22Rv1 (cell line): ENCODE results near the gene OR5I1.
A peak's percentile ranks its signal among the peaks of the same experiment; 100 is the strongest.
"Not testable (repeated sequence)": the region's sequence is repeated elsewhere in the genome, so short reads cannot be mapped to it uniquely, and the experiment has no call there.

ENCODE experiments used
- H3K27ac ChIP-seq: fragments of 450-650 bp; 2 replicates; pipeline ENCODE4 v1.5.1; 2017
- ZFX ChIP-seq: fragments of 450-650 bp; IDR thresholded peaks from 2 replicates; pipeline ENCODE4 v1.6.1; 2017; ENCODE audit warnings: antibody characterized with exemption, borderline replicate concordance
- TF ChIP-seq, protein P1 (sequence below): fragments of 450-650 bp; IDR thresholded peaks from 2 replicates; pipeline ENCODE4 v1.5.1; 2017; ENCODE audit warnings: mild to moderate bottlenecking

OR5I1 gene

GRCh38 chr11:55942785-55943392 is 6.7 kb upstream of the OR5I1 start:
- TF ChIP-seq, protein P1, sequence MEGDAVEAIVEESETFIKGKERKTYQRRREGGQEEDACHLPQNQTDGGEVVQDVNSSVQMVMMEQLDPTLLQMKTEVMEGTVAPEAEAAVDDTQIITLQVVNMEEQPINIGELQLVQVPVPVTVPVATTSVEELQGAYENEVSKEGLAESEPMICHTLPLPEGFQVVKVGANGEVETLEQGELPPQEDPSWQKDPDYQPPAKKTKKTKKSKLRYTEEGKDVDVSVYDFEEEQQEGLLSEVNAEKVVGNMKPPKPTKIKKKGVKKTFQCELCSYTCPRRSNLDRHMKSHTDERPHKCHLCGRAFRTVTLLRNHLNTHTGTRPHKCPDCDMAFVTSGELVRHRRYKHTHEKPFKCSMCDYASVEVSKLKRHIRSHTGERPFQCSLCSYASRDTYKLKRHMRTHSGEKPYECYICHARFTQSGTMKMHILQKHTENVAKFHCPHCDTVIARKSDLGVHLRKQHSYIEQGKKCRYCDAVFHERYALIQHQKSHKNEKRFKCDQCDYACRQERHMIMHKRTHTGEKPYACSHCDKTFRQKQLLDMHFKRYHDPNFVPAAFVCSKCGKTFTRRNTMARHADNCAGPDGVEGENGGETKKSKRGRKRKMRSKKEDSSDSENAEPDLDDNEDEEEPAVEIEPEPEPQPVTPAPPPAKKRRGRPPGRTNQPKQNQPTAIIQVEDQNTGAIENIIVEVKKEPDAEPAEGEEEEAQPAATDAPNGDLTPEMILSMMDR = peak; percentile 79
- no peak for TF ChIP-seq ZFX
- H3K27ac ChIP-seq = no peak overlapping the region

DNA sequence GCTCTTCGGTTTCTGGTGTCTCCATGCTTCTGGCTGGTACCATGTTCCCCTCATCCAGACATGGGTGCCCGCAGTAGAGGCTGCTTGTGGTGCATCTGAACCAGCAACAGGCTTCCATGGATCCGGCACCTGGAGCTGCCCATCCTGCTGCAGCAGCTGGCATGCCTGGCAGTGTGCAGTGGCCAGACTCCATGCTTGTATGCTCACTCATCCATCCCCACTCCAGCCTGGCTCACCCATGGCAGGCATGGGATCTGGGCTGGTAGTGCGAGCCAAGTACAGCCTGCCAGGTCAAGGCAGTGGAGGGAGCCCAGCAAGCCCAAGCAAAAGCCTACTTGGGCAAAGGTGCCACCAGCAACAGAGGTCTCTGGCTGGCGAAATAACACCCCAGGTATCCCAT is 15.7 kb downstream of the OR5I1 start:
- TF ChIP-seq, protein P1 = no peak
- no peak for TF ChIP-seq ZFX
- H3K27ac ChIP-seq = no peak overlapping the region

DNA sequence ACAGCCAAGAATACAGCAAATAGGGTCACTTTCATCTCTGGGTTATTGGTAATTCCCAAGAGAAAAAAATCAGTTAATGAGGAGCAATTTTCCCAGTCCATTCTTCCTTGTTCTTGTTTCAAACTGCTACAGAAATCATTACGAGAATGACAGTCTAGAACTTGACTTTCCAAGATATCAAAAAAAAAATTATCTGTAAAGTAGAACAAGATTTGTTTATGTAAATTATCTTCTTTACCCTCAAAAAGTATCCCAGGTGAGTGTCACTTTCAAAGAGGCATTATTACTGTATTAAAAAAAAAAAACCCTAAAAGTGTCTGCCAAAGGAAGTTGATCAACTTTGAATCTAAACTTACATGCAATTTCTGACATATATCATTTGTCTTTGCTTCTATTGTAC is 21.7 kb downstream of the OR5I1 start, which contains the start of gene OR5W2:
TSS of gene OR5W2 (minus strand) at position 101 of the 400 bp plus-strand sequence. CDS start at position 101, 0 bp downstream.
- TF ChIP-seq ZFX = no peak
- TF ChIP-seq, protein P1 = no peak
- no peak within 1 kb of the TSS for H3K27ac ChIP-seq

GRCh38 chr11:55902308-55902707 is 33.9 kb downstream of the OR5I1 start:
- TF ChIP-seq, protein P1 = no peak
- TF ChIP-seq ZFX = no peak

GRCh38 chr11:55895216-55895615 is 41.0 kb downstream of the OR5I1 start:
- H3K27ac ChIP-seq = no peak overlapping the region
- TF ChIP-seq ZFX = no peak
- TF ChIP-seq, protein P1 = peak; percentile 41

More at GRCh38 chr11:55902308-55902707, 33.9 kb downstream of the OR5I1 start:
- H3K27ac ChIP-seq = no peak overlapping the region

GRCh38 chr11:55885481-55885880 is 50.7 kb downstream of the OR5I1 start:
- not testable (repeated sequence) for H3K27ac ChIP-seq
